K562 (cell line): ENCODE results near the gene PHKA2. TPM values are rescaled to one million over a fixed set of nuclear protein-coding genes. Genes with fewer than 3 reads are reported as not detected.

Source experiments
- ATAC-seq: fragments of 200-7000 bp; cut with Tn5 transposase; 3 replicates; pipeline ENCODE4 v1.9.1; 2020; ENCODE audit warnings: moderate library complexity
- BruUV-seq: library from RNA; stranded (reverse); fragments of 400-500 nt; replicated peaks from 2 replicates; lab custom pipeline; 2021; lab: Mats Ljungman, UMichigan
- CTCF ChIA-PET: fragments of 300-600 bp; formaldehyde crosslinking; extraction: SDS; loops from one replicate; lab custom pipeline; 2021; ENCODE audit warnings: low intra/inter-chr PET ratio; lab: Yijun Ruan, JAX
- POLR2A ChIA-PET: fragments of 300-600, 350-650 bp; sonication (Branson Sonifier 250); formaldehyde crosslinking; extraction: SDS; loops from one replicate; lab custom pipeline; 2021; ENCODE audit warnings: antibody characterized with exemption, inconsistent platforms; lab: Yijun Ruan, JAX
- DNase-seq, 4 experiments: peaks; one replicate each; pipeline versions ENCODE4 v3.0.0 to v3.0.0-alpha.2; 2011 to 2018; ENCODE audit warnings: low spot score in 3 of 4, mixed read lengths in 3 of 4; ENCODE audit errors: extremely low read depth in 1 of 4
- FAIRE-seq: peaks from 2 replicates; lab custom pipeline; 2011; peaks lifted over from hg19 to GRCh38; lab: Jason Lieb, UNC
- H2AFZ ChIP-seq: 2 replicates; pipeline ENCODE4 v1.6.0; 2011; ENCODE audit warnings: low read depth, low read length, control low read depth, inconsistent platforms
- H3K27ac ChIP-seq: fragments of 200-600 bp; 3 replicates; pipeline ENCODE4 v1.8.0; 2011; ENCODE audit warnings: low read depth, mild to moderate bottlenecking, control low read depth, inconsistent platforms, low read length, moderate library complexity, mixed read lengths; ENCODE audit errors: extremely low read depth
- H3K27me3 ChIP-seq, 2 experiments: fragments of 300-600 bp in 1 of 2; 2 replicates in 1 of 2; 3 replicates in 1 of 2; pipeline versions ENCODE4 v1.6.0 to v1.8.0; 2011; ENCODE audit warnings: inconsistent platforms in 2 of 2, low read length in 2 of 2, mild to moderate bottlenecking in 1 of 2, mixed read lengths in 1 of 2, moderate library complexity in 1 of 2; ENCODE audit not compliant: control insufficient read depth in 2 of 2, insufficient read depth in 2 of 2
- H3K36me3 ChIP-seq: fragments of 300-600 bp; 3 replicates; pipeline ENCODE4 v1.8.0; 2011; ENCODE audit warnings: mild to moderate bottlenecking, low read length, inconsistent platforms; ENCODE audit not compliant: control insufficient read depth, insufficient read depth
- H3K4me1 ChIP-seq, 2 experiments: fragments of 200-600 bp in 1 of 2; replicated peaks in 1 of 2; 2 replicates in 1 of 2; 3 replicates in 1 of 2; pipeline versions ENCODE4 v1.5.1 to v1.8.0; 2011; ENCODE audit warnings: inconsistent platforms in 2 of 2, low read length in 2 of 2, mild to moderate bottlenecking in 1 of 2, mixed read lengths in 1 of 2, moderate library complexity in 1 of 2; ENCODE audit not compliant: control insufficient read depth in 2 of 2, insufficient read depth in 2 of 2
- H3K4me2 ChIP-seq: 2 replicates; pipeline ENCODE4 v1.6.1; 2011; ENCODE audit warnings: low read length, control low read depth, inconsistent platforms, mixed read lengths; ENCODE audit not compliant: insufficient read depth
- H3K4me3 ChIP-seq: fragments of 200-600 bp; sonication (generic), shearing (Covaris generic); 2 replicates; pipeline ENCODE4 v1.5.1; 2016; ENCODE audit warnings: control low read depth, inconsistent platforms
- H3K79me2 ChIP-seq: fragments of 200-600 bp; 3 replicates; pipeline ENCODE4 v1.8.0; 2011; ENCODE audit warnings: low read length, inconsistent platforms; ENCODE audit not compliant: control insufficient read depth, insufficient read depth
- H3K9ac ChIP-seq, 2 experiments: 2 replicates each; pipeline versions ENCODE4 v1.6.0 to v1.6.1; 2011; ENCODE audit warnings: low read depth in 2 of 2, low read length in 2 of 2, control low read depth in 1 of 2, inconsistent platforms in 1 of 2, mild to moderate bottlenecking in 1 of 2, mixed read lengths in 1 of 2; ENCODE audit not compliant: insufficient read depth in 1 of 2
- H3K9me1 ChIP-seq: one replicate; pipeline ENCODE4 v1.6.0; 2011; ENCODE audit warnings: inconsistent platforms, mild to moderate bottlenecking, low read length, moderate library complexity; ENCODE audit not compliant: control insufficient read depth, insufficient read depth
- H3K9me3 ChIP-seq: replicated peaks from 2 replicates; pipeline ENCODE4 v1.5.1; 2011; ENCODE audit warnings: low read depth, low read length, inconsistent platforms; ENCODE audit not compliant: control insufficient read depth, insufficient read depth
- H4K20me1 ChIP-seq: replicated peaks from 2 replicates; pipeline ENCODE4 v1.6.1; 2011; ENCODE audit warnings: low read length, inconsistent platforms, mixed read lengths; ENCODE audit not compliant: control insufficient read depth, insufficient read depth
- ATF2 ChIP-seq: sonication (generic); formaldehyde crosslinking; IDR thresholded peaks from 2 replicates; pipeline ENCODE4 v1.8.1; 2022; ENCODE audit warnings: missing genetic modification reagents
- CC2D1A ChIP-seq: fragments of 450-650 bp; IDR thresholded peaks from 2 replicates; pipeline ENCODE4 v1.6.1; 2017; ENCODE audit warnings: mild to moderate bottlenecking
- CHD1 ChIP-seq: fragments of 200-600 bp; sonication (generic); IDR thresholded peaks from one replicate; pipeline ENCODE4 v1.6.1; 2012; ENCODE audit warnings: mild to moderate bottlenecking, moderate library complexity, low read length, inconsistent platforms
- CREB1 ChIP-seq, 2 experiments: sonication (generic) in 1 of 2; formaldehyde crosslinking in 1 of 2; IDR thresholded peaks; 2 replicates each; pipeline versions ENCODE4 v1.6.1 to v1.8.0; 2012 to 2022; ENCODE audit warnings: inconsistent platforms in 1 of 2, mild to moderate bottlenecking in 1 of 2, missing genetic modification reagents in 1 of 2, moderate library complexity in 1 of 2
- CTCF ChIP-seq, 3 experiments: IDR thresholded peaks in 2 of 3; conservative IDR thresholded peaks in 1 of 3; 2 replicates each; pipeline ENCODE4 v1.5.1; 2011 to 2012; ENCODE audit warnings: low read length in 3 of 3, mild to moderate bottlenecking in 3 of 3, control low read depth in 2 of 3, improper control_type of control experiment in 1 of 3, inconsistent platforms in 1 of 3, low read depth in 1 of 3, mixed read lengths in 1 of 3, moderate library complexity in 1 of 3; ENCODE audit not compliant: insufficient read depth in 2 of 3
- CTCFL ChIP-seq: IDR thresholded peaks from 2 replicates; pipeline ENCODE4 v1.6.1; 2011; ENCODE audit warnings: borderline replicate concordance, low read depth, mild to moderate bottlenecking, moderate library complexity, low read length; ENCODE audit not compliant: insufficient read depth, poor library complexity, severe bottlenecking
- GABPB1 ChIP-seq: sonication (generic); formaldehyde crosslinking; IDR thresholded peaks from 2 replicates; pipeline ENCODE4 v1.8.0; 2022; ENCODE audit warnings: mild to moderate bottlenecking, missing genetic modification reagents
- MLLT1 ChIP-seq, 2 experiments: fragments of 450-650 bp; IDR thresholded peaks; 2 replicates each; pipeline ENCODE4 v1.6.1; 2016
- MYBL2 ChIP-seq, 2 experiments: fragments of 450-650 bp in 1 of 2; sonication (generic) in 1 of 2; formaldehyde crosslinking in 1 of 2; IDR thresholded peaks; 2 replicates each; pipeline versions ENCODE4 v1.6.1 to v1.8.1; 2017 to 2022; ENCODE audit warnings: borderline replicate concordance in 1 of 2, inconsistent platforms in 1 of 2, low read depth in 1 of 2, mild to moderate bottlenecking in 1 of 2, missing genetic modification reagents in 1 of 2, moderate library complexity in 1 of 2
- PRMT5 ChIP-seq: sonication (generic); formaldehyde crosslinking; IDR thresholded peaks from 2 replicates; pipeline ENCODE4 v1.5.0; 2020; ENCODE audit warnings: missing genetic modification reagents
- ZKSCAN1 ChIP-seq: fragments of 150-350 bp; IDR thresholded peaks from 2 replicates; pipeline ENCODE4 v1.6.1; 2016; ENCODE audit warnings: low read depth, low read length
- ZNF165 ChIP-seq: fragments of 250-450 bp; sonication (Bioruptor Pico); IDR thresholded peaks from 2 replicates; pipeline ENCODE4 v1.4.0; 2020; ENCODE audit warnings: borderline replicate concordance
- ZNF408 ChIP-seq: fragments of 250-450 bp; sonication (Bioruptor Pico); IDR thresholded peaks from 2 replicates; pipeline ENCODE4 v1.4.0; 2020; ENCODE audit warnings: low read depth, mild to moderate bottlenecking, moderate library complexity
- WGBS: fragments of 100-300 bp; shearing (Covaris generic); methylation state at CpG from one replicate; pipeline ENCODE4 v1.1.6; 2016; ENCODE audit warnings: low coverage, mixed read lengths; ENCODE audit not compliant: insufficient coverage; ENCODE audit errors: missing lambda C conversion rate; 5-methylcytosine and 5-hydroxymethylcytosine counted together
- in situ Hi-C: fragments of 300-500 bp; cut with MboI; formaldehyde crosslinking; loops from 4 replicates; pipeline ENCODE4 v1.15.0; 2018; ENCODE audit warnings: inconsistent platforms, mixed read lengths
- intact Hi-C: fragments of 100-400 bp; cut with micrococcal nuclease; formaldehyde crosslinking; loops from 2 replicates; pipeline ENCODE4 v1.14.2; 2022
- polyA plus RNA-seq, 8 experiments: library from polyadenylated mRNA; depleted of rRNA in 4 of 8; stranded (reverse) in 5 of 8; unstranded in 3 of 8; fragments of >200 nt; fragmentation: Nextera tagmentation in 2 of 8; fragmentation: Illumina TruSeq in 1 of 8; extraction: Ambion mirVana in 2 of 8; extraction: Trizol in 1 of 8; gene quantifications; 2 replicates each; pipeline versions ENCODE4 v1.2.1 to v1.2.3, GENCODE V29; 2011 to 2014; ENCODE audit warnings: inconsistent platforms in 1 of 8, missing spikeins in 1 of 8
- total RNA-seq, 7 experiments: library from RNA; depleted of rRNA in 6 of 7; stranded (reverse); fragments of >200 nt in 6 of 7; fragmentation: Illumina TruSeq in 2 of 7; extraction: Trizol in 2 of 7; gene quantifications; 2 replicates each; pipeline versions ENCODE4 v1.2.1 to v1.2.3, GENCODE V29; 2011 to 2021; ENCODE audit warnings: low replicate concordance in 1 of 7

The PHKA2 gene
- total and polyA plus RNA-seq, 9 of the 15 experiments (the other 6 are each of a cell fraction or from before 2014, with no cell fraction given) = 2.8 to 33.1 (median 20.3) TPM

- POLR2A ChIA-PET = no interaction called here
- Histone ChIP-seq H3K9me3 (no peaks in the 10 kb centered on the region), H3K27me3 (no peaks in the 10 kb centered on the region), H3K79me2 (no peaks in the 10 kb centered on the region), H2AFZ (no peak overlapping the region), H3K9me1 (no peaks in the 10 kb centered on the region), H3K4me1 (no peaks in the 10 kb centered on the region), H4K20me1 (no peaks in the 10 kb centered on the region), H3K4me2 (no peak overlapping the region), H3K4me3 (no peak overlapping the region), H3K36me3 (peaks cover 3% of the 10 kb centered on the region; the same call in 1 of the 3 replicates), H3K27ac (no peak overlapping the region), H3K9ac (no peak overlapping the region)
- intact Hi-C loops (no loop called here), in situ Hi-C loops (no loop called here)
- CTCF ChIA-PET = no interaction called here
- no TSS peak for BruUV-seq
- ATAC-seq = no peak
- WGBS = 84% methylated on average over 8 of the region's 18 CpGs
- no peak for DNase-seq
- no peak for FAIRE-seq
- TF ChIP-seq CTCFL (no peak), CREB1 (IDR thresholded peaks at IDR 0.05) (no peak), CREB1 (CRISPR knock-in tag; IDR thresholded peaks at IDR 0.05) (no peak), MLLT1 (IDR thresholded peaks at IDR 0.05) (no peak), MYBL2 (IDR thresholded peaks at IDR 0.05; ENCODE audit: low read depth) (no peak), MYBL2 (CRISPR knock-in tag; IDR thresholded peaks at IDR 0.05; ENCODE audit: borderline replicate concordance) (no peak), CHD1 (no peak), ZNF408 (no peak), PRMT5 (no peak), ATF2 (CRISPR knock-in tag) (no peak), ZKSCAN1 (no peak), CTCF (IDR thresholded peaks at IDR 0.05 in 2 of 3, conservative IDR thresholded peaks at IDR 0.05 in 1 of 3; ENCODE audit: insufficient read depth in 2 of 3, low read depth in 1 of 3, low read length in 3 of 3) (no peak), CC2D1A (no peak), ZNF165 (CRISPR knock-in tag) (no peak), GABPB1 (CRISPR knock-in tag) (no peak)
Measured at GRCh38 chrX:18895189-18895951, 88.5 kb downstream of the PHKA2 start.
